ENCODE results near the gene LRFN5.

LRFN5 gene

GRCh38 chr14:41916313-41916712 is 309.6 kb downstream of the LRFN5 start:
- Histone ChIP-seq H3K4me1 (ENCODE audit: control insufficient read depth, insufficient read depth, low read length) (no peaks in the 10 kb centered on the region), H3K9me3 (ENCODE audit: control insufficient read depth, low read length) (no peaks in the 10 kb centered on the region), H3K4me3 (ENCODE audit: low read length) (no peak overlapping the region), H3K9ac (ENCODE audit: low read length) (no peak overlapping the region), H3K27me3 (ENCODE audit: control insufficient read depth, insufficient read depth, low read length) (no peaks in the 10 kb centered on the region), H3K36me3 (ENCODE audit: control insufficient read depth, insufficient read depth, low read length) (no peaks in the 10 kb centered on the region)

GRCh38 chr14:41925409-41925808 is 318.7 kb downstream of the LRFN5 start:
- H3K4me1 ChIP-seq (ENCODE audit: control insufficient read depth, insufficient read depth, low read length) = no peaks in the 10 kb centered on the region
- H3K9ac ChIP-seq (ENCODE audit: low read length) = no peak overlapping the region
- H3K36me3 ChIP-seq (ENCODE audit: control insufficient read depth, insufficient read depth, low read length) = no peaks in the 10 kb centered on the region
- no peak overlapping the region for H3K4me3 ChIP-seq (ENCODE audit: low read length)
- no peaks in the 10 kb centered on the region for H3K9me3 ChIP-seq (ENCODE audit: control insufficient read depth, low read length)
- no peaks in the 10 kb centered on the region for H3K27me3 ChIP-seq (ENCODE audit: control insufficient read depth, insufficient read depth, low read length)

GRCh38 chr14:41950428-41951151 is 343.9 kb downstream of the LRFN5 start:
- no peak overlapping the region for H3K4me3 ChIP-seq (ENCODE audit: low read length)
- no peaks in the 10 kb centered on the region for H3K9me3 ChIP-seq (ENCODE audit: control insufficient read depth, low read length)
- H3K36me3 ChIP-seq (ENCODE audit: control insufficient read depth, insufficient read depth, low read length) = no peaks in the 10 kb centered on the region
- no peaks in the 10 kb centered on the region for H3K27me3 ChIP-seq (ENCODE audit: control insufficient read depth, insufficient read depth, low read length)
- no peak overlapping the region for H3K9ac ChIP-seq (ENCODE audit: low read length)
- H3K4me1 ChIP-seq (ENCODE audit: control insufficient read depth, insufficient read depth, low read length) = no peaks in the 10 kb centered on the region
